Gastrocnemius medialis (tissue), 4 donors: Measurements from ENCODE around the gene KRTAP5-7.
"Not testable (repeated sequence)": the region's sequence is repeated elsewhere in the genome, so short reads cannot be mapped to it uniquely, and the experiment has no call there.

Experiments used
- POLR2A ChIP-seq, 2 donors: fragments of 450-650 bp; IDR thresholded peaks; one replicate each; pipeline ENCODE4 v1.6.1; 2017; ENCODE audit warnings: antibody characterized with exemption in 2 of 2, mild to moderate bottlenecking in 2 of 2, moderate library complexity in 2 of 2
- TF ChIP-seq, protein P1 (sequence below), 5 experiments: fragments of 450-650 bp in 3 of 5; fragments of 200-600 bp in 2 of 5; sonication (generic) in 2 of 5; IDR thresholded peaks in 4 of 5; conservative IDR thresholded peaks in 1 of 5; 1 replicate in 4 of 5; 2 replicates in 1 of 5; pipeline ENCODE4 v1.5.1; 2016 to 2019; ENCODE audit warnings: antibody characterized with exemption in 5 of 5, mild to moderate bottlenecking in 3 of 5, moderate library complexity in 3 of 5

DNA sequence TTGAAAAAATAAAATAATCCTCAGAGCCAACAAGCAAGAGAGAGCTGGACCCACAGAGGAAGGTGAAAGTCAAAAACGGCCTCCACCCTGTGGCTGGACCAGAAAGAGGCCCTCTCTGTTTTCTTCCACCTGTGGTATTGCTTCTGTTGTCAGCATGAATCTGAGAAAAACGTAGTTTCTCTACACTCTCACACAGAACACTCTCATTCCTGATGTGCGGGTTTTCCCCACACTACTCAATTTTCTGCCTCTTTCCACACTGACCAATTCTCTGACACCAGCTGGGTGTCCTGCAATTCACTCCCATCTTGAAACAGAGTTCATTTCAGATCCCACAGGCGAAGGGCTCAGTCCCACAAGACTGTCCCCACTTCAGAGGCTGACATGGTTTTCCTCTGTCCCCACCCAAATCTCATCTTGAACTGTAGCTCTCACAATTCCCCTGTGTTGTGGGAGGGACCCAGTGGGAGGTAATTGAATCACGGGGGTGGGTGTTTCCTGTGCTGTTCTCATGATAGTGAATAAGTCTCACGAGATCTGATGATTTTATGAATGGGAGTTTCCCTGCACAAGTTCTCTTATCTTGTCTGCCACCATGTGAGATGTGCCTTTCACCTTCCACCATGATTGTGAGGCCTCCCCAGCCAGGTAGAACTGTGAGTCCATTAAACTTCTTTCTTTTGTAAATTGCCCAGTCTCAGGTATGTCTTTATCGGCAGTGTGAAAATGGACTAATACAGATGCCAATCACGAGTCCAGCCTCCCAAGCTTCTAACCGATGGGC lies 13.6 kb downstream of the KRTAP5-7 start:
- TF ChIP-seq POLR2A (IDR thresholded peaks at IDR 0.05): not testable (repeated sequence)
- TF ChIP-seq, protein P1, sequence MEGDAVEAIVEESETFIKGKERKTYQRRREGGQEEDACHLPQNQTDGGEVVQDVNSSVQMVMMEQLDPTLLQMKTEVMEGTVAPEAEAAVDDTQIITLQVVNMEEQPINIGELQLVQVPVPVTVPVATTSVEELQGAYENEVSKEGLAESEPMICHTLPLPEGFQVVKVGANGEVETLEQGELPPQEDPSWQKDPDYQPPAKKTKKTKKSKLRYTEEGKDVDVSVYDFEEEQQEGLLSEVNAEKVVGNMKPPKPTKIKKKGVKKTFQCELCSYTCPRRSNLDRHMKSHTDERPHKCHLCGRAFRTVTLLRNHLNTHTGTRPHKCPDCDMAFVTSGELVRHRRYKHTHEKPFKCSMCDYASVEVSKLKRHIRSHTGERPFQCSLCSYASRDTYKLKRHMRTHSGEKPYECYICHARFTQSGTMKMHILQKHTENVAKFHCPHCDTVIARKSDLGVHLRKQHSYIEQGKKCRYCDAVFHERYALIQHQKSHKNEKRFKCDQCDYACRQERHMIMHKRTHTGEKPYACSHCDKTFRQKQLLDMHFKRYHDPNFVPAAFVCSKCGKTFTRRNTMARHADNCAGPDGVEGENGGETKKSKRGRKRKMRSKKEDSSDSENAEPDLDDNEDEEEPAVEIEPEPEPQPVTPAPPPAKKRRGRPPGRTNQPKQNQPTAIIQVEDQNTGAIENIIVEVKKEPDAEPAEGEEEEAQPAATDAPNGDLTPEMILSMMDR (IDR thresholded peaks at IDR 0.05 in 4 of 5, conservative IDR thresholded peaks at IDR 0.05 in 1 of 5): not testable (repeated sequence)
